ENCODE measurements around the gene PDE10A. TPM values are rescaled to one million over a fixed set of nuclear protein-coding genes. Genes with fewer than 3 reads are reported as not detected.

PDE10A gene
- total and polyA plus RNA-seq, 7 donors = 1.2 to 33.5 (median 7.4) TPM; not detected in 1

DNA sequence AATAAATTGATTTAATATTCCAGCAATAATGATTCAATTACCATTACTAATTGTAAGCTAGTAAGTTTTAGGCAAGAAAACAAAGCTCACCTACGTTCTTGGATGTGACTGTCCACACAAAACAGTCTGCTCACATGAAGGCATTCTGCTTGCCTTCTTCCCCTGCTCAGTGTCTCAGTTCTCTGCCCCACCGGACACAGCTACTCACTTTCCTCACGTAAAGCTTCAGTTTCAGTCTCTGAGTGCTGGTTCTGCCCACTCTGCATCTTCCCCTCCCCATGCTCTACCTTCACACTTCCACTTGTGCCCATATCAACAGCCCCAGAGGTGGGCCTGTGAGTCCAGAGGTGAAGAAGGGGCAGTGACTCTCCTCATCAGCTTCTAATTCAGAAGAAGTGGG, 279.7 kb downstream of the PDE10A start:
- Histone ChIP-seq H3K4me3 (no peak overlapping the region), H3K9me3 (no peaks in the 10 kb centered on the region), H3K27me3 (no peaks in the 10 kb centered on the region), H3K27ac (no peak overlapping the region), H3K36me3 (no peaks in the 10 kb centered on the region), H3K4me1 (no peaks in the 10 kb centered on the region)
- intact Hi-C loops (cut with DNase I) = no loop called here
- no peak for DNase-seq
- WGBS, 2 donors = 75 to 82% methylated on average over 3 of the region's 3 CpGs
- TF ChIP-seq POLR2AphosphoS5 (IDR thresholded peaks at IDR 0.05) = no peak
- TF ChIP-seq, protein P1, sequence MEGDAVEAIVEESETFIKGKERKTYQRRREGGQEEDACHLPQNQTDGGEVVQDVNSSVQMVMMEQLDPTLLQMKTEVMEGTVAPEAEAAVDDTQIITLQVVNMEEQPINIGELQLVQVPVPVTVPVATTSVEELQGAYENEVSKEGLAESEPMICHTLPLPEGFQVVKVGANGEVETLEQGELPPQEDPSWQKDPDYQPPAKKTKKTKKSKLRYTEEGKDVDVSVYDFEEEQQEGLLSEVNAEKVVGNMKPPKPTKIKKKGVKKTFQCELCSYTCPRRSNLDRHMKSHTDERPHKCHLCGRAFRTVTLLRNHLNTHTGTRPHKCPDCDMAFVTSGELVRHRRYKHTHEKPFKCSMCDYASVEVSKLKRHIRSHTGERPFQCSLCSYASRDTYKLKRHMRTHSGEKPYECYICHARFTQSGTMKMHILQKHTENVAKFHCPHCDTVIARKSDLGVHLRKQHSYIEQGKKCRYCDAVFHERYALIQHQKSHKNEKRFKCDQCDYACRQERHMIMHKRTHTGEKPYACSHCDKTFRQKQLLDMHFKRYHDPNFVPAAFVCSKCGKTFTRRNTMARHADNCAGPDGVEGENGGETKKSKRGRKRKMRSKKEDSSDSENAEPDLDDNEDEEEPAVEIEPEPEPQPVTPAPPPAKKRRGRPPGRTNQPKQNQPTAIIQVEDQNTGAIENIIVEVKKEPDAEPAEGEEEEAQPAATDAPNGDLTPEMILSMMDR (IDR thresholded peaks at IDR 0.05) = no peak
- no peak for TF ChIP-seq EP300 (IDR thresholded peaks at IDR 0.05)
- no peak for TF ChIP-seq POLR2A (IDR thresholded peaks at IDR 0.05)

GRCh38 chr6:165376100-165376499, 286.9 kb downstream of the PDE10A start:
- no peak for TF ChIP-seq POLR2AphosphoS5 (IDR thresholded peaks at IDR 0.05)
- no peak for TF ChIP-seq EP300 (IDR thresholded peaks at IDR 0.05)
- TF ChIP-seq, protein P1 (IDR thresholded peaks at IDR 0.05) = no peak
- Histone ChIP-seq H3K4me3 (no peak overlapping the region), H3K36me3 (no peaks in the 10 kb centered on the region), H3K27me3 (no peaks in the 10 kb centered on the region), H3K4me1 (no peaks in the 10 kb centered on the region), H3K27ac (no peak overlapping the region), H3K9me3 (no peaks in the 10 kb centered on the region)
- 92 to 96% methylated on average over 1 of the region's 1 CpG for WGBS, 2 donors
- DNase-seq = no peak
- intact Hi-C loops (cut with DNase I) = no loop called here

DNA sequence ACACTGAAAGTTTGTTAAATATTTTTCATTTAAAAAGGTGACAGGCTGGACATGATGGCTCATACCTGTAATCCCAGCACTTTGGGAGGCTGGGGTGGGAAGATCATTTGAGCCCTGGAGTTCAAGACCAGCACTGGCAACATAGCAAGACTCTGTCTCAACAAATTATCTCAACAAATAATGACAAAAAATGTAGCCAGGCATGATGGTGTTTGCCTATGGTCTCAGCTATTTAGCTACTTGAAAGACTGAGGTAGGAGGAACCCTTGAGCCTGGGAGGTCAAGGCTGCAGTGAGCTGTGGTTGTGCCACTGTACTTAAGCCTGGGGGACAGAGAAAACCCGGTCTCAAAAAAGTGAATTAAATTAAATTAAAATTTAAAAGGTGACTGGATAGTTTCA, 297.7 kb downstream of the PDE10A start:
- 66 to 78% methylated on average over 1 of the region's 1 CpG for WGBS, 2 donors

GRCh38 chr6:165345700-165346099, 317.3 kb downstream of the PDE10A start:
- 69 to 82% methylated on average over 4 of the region's 4 CpGs for WGBS, 2 donors
- no peaks in the 10 kb centered on the region for H3K4me1 ChIP-seq
- H3K36me3 ChIP-seq = no peaks in the 10 kb centered on the region
- DNase-seq = no peak
- no peaks in the 10 kb centered on the region for H3K27me3 ChIP-seq
- H3K4me3 ChIP-seq = no peak overlapping the region
- intact Hi-C loops (cut with DNase I) = no loop called here
- TF ChIP-seq POLR2AphosphoS5 (IDR thresholded peaks at IDR 0.05) = no peak
- no peak for TF ChIP-seq POLR2A (IDR thresholded peaks at IDR 0.05)
- TF ChIP-seq, protein P1 (IDR thresholded peaks at IDR 0.05) = no peak
- TF ChIP-seq EP300 (IDR thresholded peaks at IDR 0.05) = no peak
- H3K9me3 ChIP-seq = no peaks in the 10 kb centered on the region
- no peak overlapping the region for H3K27ac ChIP-seq

More for the DNA sequence above, 297.7 kb downstream of the PDE10A start:
- no peaks in the 10 kb centered on the region for H3K27me3 ChIP-seq
- H3K9me3 ChIP-seq = peaks cover 0 to 5% (median 0%) of the 10 kb centered on the region in 4 donors
- TF ChIP-seq EP300 (IDR thresholded peaks at IDR 0.05) (no peak), POLR2AphosphoS5 (IDR thresholded peaks at IDR 0.05) (no peak)
- TF ChIP-seq, protein P1 (IDR thresholded peaks at IDR 0.05) = no peak
- no peak overlapping the region for H3K4me3 ChIP-seq
- no peak overlapping the region for H3K27ac ChIP-seq
- intact Hi-C loops (cut with DNase I) = no loop called here
- no peaks in the 10 kb centered on the region for H3K4me1 ChIP-seq
- no peaks in the 10 kb centered on the region for H3K36me3 ChIP-seq
- no peak for DNase-seq

DNA sequence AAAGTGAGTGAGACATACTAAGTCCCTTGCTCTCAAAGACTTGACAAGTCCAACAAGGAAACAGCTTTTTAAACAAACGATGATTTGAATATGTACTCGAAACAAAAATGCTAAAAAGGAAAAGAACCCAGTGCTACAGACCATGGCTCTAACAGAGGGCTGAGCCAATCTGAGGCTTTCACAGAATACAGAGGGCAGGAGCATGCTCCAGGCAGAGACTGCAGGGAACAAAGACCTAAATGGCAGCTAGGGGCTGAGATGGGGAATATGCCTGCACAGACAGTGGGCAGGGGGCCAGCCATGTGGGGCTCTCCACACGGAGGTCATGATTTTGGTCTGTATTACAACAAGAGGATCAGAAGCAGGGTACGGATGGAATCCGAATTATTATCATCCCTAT, 322.5 kb downstream of the PDE10A start:
- H3K36me3 ChIP-seq = no peaks in the 10 kb centered on the region
- WGBS, 2 donors = 83 to 84% methylated on average over 5 of the region's 5 CpGs

More for the DNA sequence above, 322.5 kb downstream of the PDE10A start:
- no peaks in the 10 kb centered on the region for H3K4me1 ChIP-seq
- H3K4me3 ChIP-seq = no peak overlapping the region
- intact Hi-C loops (cut with DNase I) = no loop called here
- DNase-seq = no peak
- H3K27me3 ChIP-seq = no peaks in the 10 kb centered on the region
- H3K27ac ChIP-seq = no peak overlapping the region
- TF ChIP-seq EP300 (IDR thresholded peaks at IDR 0.05) (no peak), POLR2AphosphoS5 (IDR thresholded peaks at IDR 0.05) (no peak), POLR2A (IDR thresholded peaks at IDR 0.05) (no peak)
- TF ChIP-seq, protein P1 (IDR thresholded peaks at IDR 0.05) = no peak
- no peaks in the 10 kb centered on the region for H3K9me3 ChIP-seq

Data from sigmoid colon (tissue), 7 donors.